Superior temporal gyrus (tissue), 1 donor: ENCODE results near the gene HPS5.

ENCODE experiments used
- DNase-seq: peaks from one replicate; pipeline ENCODE4 v3.0.0-alpha.2; 2016; ENCODE audit errors: extremely low spot score

Gene HPS5

GRCh38 chr11:18236664-18237356 lies 85.1 kb downstream of the HPS5 start, which contains the start of gene SAA4:
SAA4 (minus strand) TSS chr11:18236802; CDS start chr11:18235926, 876 bp downstream.
- DNase-seq, result no peak

GRCh38 chr11:18235394-18236334 lies 86.3 kb downstream of the HPS5 start:
- no peak for DNase-seq

- no peak for DNase-seq
Measured at GRCh38 chr11:18233912-18234311, 88.0 kb downstream of the HPS5 start.

GRCh38 chr11:18230859-18231258 lies 91.1 kb downstream of the HPS5 start:
- DNase-seq, result no peak

- DNase-seq, result no peak
Measured at GRCh38 chr11:18229501-18229900, 92.4 kb downstream of the HPS5 start.
